OCI-LY7 (cell line): Measurements from ENCODE around the gene GALNT17. TPM values are rescaled to one million over a fixed set of nuclear protein-coding genes. Genes with fewer than 3 reads are reported as not detected.

Source experiments
- BruUV-seq: library from RNA; stranded (reverse); fragments of 400-500 nt; replicated peaks from 2 replicates; lab custom pipeline; 2021; lab: Mats Ljungman, UMichigan
- CTCF ChIA-PET: fragments of 300-600 bp; sonication (Branson Sonifier 250); formaldehyde crosslinking; loops from one replicate; lab custom pipeline; 2022; ENCODE audit warnings: antibody characterized with exemption; ENCODE audit not compliant: unreplicated experiment; lab: Charles Lee
- POLR2A ChIA-PET: fragments of 300-600 bp; sonication (Branson Sonifier 250); formaldehyde crosslinking; loops from one replicate; lab custom pipeline; 2022; ENCODE audit warnings: antibody characterized with exemption; lab: Charles Lee
- DNase-seq: peaks from one replicate; pipeline ENCODE4 v3.0.0-alpha.2; 2015; ENCODE audit warnings: low spot score
- H2AFZ ChIP-seq: fragments of 200-600 bp; sonication (generic), shearing (Covaris generic); 2 replicates; pipeline ENCODE4 v1.6.1; 2014; ENCODE audit warnings: mild to moderate bottlenecking, antibody characterized with exemption, low read length, moderate library complexity
- H3K27ac ChIP-seq: fragments of 200-600 bp; sonication (generic); 2 replicates; pipeline ENCODE4 v1.5.1; 2014; ENCODE audit warnings: mixed run types, low read depth, mild to moderate bottlenecking, moderate library complexity, low read length, inconsistent platforms; ENCODE audit not compliant: poor library complexity, severe bottlenecking
- H3K36me3 ChIP-seq: fragments of 200-600 bp; sonication (generic); 2 replicates; pipeline ENCODE4 v1.6.1; 2014; ENCODE audit warnings: mild to moderate bottlenecking, antibody characterized with exemption, low read length, moderate library complexity, mixed read lengths; ENCODE audit not compliant: insufficient read depth
- H3K4me1 ChIP-seq: fragments of 200-600 bp; sonication (generic); 2 replicates; pipeline ENCODE4 v1.5.1; 2014; ENCODE audit warnings: mild to moderate bottlenecking, low read length; ENCODE audit not compliant: insufficient read depth, poor library complexity, severe bottlenecking
- H3K4me2 ChIP-seq: fragments of 200-600 bp; sonication (generic); 2 replicates; pipeline ENCODE4 v1.6.1; 2014; ENCODE audit warnings: mild to moderate bottlenecking, low read length
- H3K4me3 ChIP-seq: fragments of 200-600 bp; sonication (generic); 2 replicates; pipeline ENCODE4 v1.5.1; 2014; ENCODE audit warnings: mild to moderate bottlenecking, low read depth, low read length; ENCODE audit not compliant: poor library complexity, severe bottlenecking
- H3K79me2 ChIP-seq: fragments of 200-600 bp; sonication (generic); 2 replicates; pipeline ENCODE4 v1.6.1; 2016; ENCODE audit warnings: low read depth, mild to moderate bottlenecking, low read length, moderate library complexity, mixed read lengths; ENCODE audit not compliant: insufficient read depth
- H3K9me2 ChIP-seq: fragments of 200-600 bp; sonication (generic); 2 replicates; pipeline ENCODE4 v1.6.1; 2016; ENCODE audit warnings: mild to moderate bottlenecking, low read length, mixed read lengths; ENCODE audit not compliant: insufficient read depth
- H3K9me3 ChIP-seq: fragments of 200-600 bp; sonication (generic); 2 replicates; pipeline ENCODE4 v1.6.1; 2014; ENCODE audit warnings: mild to moderate bottlenecking, mixed run types, low read length, mixed read lengths
- H4K20me1 ChIP-seq: fragments of 200-600 bp; sonication (generic); 2 replicates; pipeline ENCODE4 v1.6.1; 2014; ENCODE audit warnings: mild to moderate bottlenecking, antibody characterized with exemption, low read length, moderate library complexity, mixed read lengths; ENCODE audit not compliant: insufficient read depth
- CTCF ChIP-seq: fragments of 200-600 bp; sonication (generic); conservative IDR thresholded peaks from 2 replicates; pipeline ENCODE4 v1.5.1; 2014; ENCODE audit warnings: mild to moderate bottlenecking, antibody characterized with exemption, low read length, moderate library complexity, mixed read lengths
- EZH2phosphoT487 ChIP-seq: fragments of 200-600 bp; sonication (generic); IDR thresholded peaks from 2 replicates; pipeline ENCODE4 v1.6.1; 2018; ENCODE audit warnings: low read depth, borderline replicate concordance, mild to moderate bottlenecking, mixed run types, antibody characterized with exemption, low read length, moderate library complexity, mixed read lengths
- intact Hi-C: fragments of 100-400 bp; cut with micrococcal nuclease; formaldehyde crosslinking; loops from one replicate; pipeline ENCODE4 v1.10.0; 2022; ENCODE audit not compliant: unreplicated experiment
- total RNA-seq, 2 experiments: library from RNA; depleted of rRNA in 1 of 2; stranded (reverse); fragments of >200 nt in 1 of 2; shearing (Covaris generic) in 1 of 2; gene quantifications; 2 replicates each; pipeline ENCODE4 v1.2.3, GENCODE V29; 2014 to 2022

Gene GALNT17
- total RNA-seq, 2 experiments from 2014 or later, result not detected

DNA sequence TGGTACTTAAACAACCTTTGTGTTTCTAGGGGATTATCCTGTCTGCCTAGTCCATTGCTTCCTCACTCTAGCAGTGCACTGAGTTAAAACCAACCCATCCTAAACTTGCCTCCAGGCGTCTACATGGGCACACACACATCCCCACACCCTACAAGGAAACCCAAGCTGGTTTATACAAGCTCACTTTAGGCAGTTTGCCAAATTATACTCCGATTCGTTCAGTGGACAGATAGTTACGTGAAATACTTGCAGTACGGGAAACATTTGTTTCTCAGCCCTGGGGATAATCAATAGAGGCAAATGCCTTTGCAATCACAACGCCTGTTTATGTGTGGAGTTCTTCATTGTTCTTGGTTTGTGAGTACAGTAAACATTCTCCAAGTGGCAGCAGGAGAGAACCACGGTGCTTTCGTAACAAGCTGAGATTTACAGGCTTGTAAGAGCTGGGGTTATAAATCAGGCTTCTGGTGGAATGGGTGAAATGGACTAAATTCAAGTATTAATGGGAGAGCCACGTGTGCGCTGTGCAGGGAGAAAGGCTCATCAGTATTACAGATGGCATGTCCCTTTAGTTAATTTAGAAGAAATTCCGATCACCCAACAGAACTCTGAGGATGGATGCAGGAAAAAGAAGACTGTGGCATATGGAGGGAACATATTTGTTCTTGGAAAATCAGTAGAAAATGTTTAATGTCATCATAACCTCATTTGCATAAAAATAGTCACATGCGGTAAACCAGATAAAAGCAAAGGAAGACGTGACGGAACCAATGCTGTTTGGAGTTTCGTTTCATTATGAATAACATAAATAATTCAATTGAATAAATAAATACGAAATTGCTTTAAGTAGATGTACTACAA, 217.1 kb downstream of the GALNT17 start:
- no TSS peak for BruUV-seq
- intact Hi-C loops, result no loop called here
- H2AFZ ChIP-seq, result no peak overlapping the region
- no peak for TF ChIP-seq CTCF
- no peak for TF ChIP-seq EZH2phosphoT487
- POLR2A ChIA-PET, result no interaction called here
- H3K79me2 ChIP-seq, result no peaks in the 10 kb centered on the region
- CTCF ChIA-PET, result no interaction called here
- no peaks in the 10 kb centered on the region for H3K9me3 ChIP-seq
- H3K9me2 ChIP-seq, result no peaks in the 10 kb centered on the region
- DNase-seq, result no peak
- no peak overlapping the region for H3K4me2 ChIP-seq
- H3K27ac ChIP-seq, result no peak overlapping the region
- no peaks in the 10 kb centered on the region for H3K36me3 ChIP-seq
- H3K4me3 ChIP-seq, result no peak overlapping the region
- no peaks in the 10 kb centered on the region for H4K20me1 ChIP-seq
- no peaks in the 10 kb centered on the region for H3K4me1 ChIP-seq

DNA sequence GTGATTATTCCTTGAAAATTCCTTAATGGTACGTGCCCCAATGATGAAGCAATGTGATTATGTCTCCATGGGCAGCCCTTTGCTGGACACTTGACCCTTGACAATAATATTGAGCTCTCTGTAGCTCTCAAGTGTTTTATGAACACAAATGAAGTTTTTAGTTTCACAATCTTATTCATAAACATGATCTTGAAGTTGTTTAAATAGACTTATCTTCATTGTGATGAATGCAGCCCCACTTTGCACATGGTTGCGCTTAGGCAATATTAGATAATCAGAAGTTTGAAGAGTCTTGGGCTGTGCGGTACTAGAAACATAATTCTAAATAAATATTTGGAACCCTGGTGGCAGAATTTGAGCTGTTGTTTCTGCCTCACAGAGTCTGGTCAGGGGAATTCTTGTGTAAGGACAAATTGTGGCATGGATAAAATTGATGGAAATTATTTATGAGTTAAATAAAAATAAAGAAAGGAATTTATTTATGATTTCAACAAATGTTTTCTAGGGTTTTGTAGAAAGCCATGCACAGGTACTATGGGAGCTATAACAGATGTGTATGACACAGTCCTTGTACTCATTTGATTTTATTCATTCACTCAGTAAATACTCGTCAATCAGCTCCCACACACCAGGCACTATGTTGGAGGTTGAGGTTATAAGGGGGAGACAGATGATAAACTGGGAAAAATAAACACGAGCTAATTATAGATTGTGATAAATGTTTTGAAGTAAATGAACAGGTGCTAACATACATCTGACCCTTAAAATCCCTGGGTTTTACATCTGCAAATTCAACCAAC, 217.9 kb downstream of the GALNT17 start:
- Histone ChIP-seq H3K4me1 (no peaks in the 10 kb centered on the region), H3K4me3 (no peak overlapping the region), H4K20me1 (no peaks in the 10 kb centered on the region), H3K27ac (no peak overlapping the region), H3K36me3 (no peaks in the 10 kb centered on the region), H3K79me2 (no peaks in the 10 kb centered on the region), H3K4me2 (no peak overlapping the region), H3K9me2 (no peaks in the 10 kb centered on the region), H3K9me3 (no peaks in the 10 kb centered on the region), H2AFZ (no peak overlapping the region)
- CTCF ChIA-PET, result no interaction called here
- POLR2A ChIA-PET, result no interaction called here
- BruUV-seq, result no TSS peak
- intact Hi-C loops, result no loop called here
- no peak for DNase-seq
- TF ChIP-seq EZH2phosphoT487, result no peak
- TF ChIP-seq CTCF, result no peak
